GM18511 (cell line): ENCODE results near the gene ADH5.
"Not testable (repeated sequence)": the region's sequence is repeated elsewhere in the genome, so short reads cannot be mapped to it uniquely, and the experiment has no call there.

Source experiments
- ATAC-seq: cut with Tn5 transposase; IDR thresholded peaks from one replicate; pipeline ENCODE4 v1.9.1; 2021; ENCODE audit warnings: mild to moderate bottlenecking, moderate library complexity; ENCODE audit not compliant: unreplicated experiment

Gene ADH5

GRCh38 chr4:99038213-99038612 is 50.4 kb downstream of the ADH5 start:
- ATAC-seq = no peak

- ATAC-seq = no peak
These were observed 54.6 kb downstream of the ADH5 start for GRCh38 chr4:99033956-99034355.

DNA sequence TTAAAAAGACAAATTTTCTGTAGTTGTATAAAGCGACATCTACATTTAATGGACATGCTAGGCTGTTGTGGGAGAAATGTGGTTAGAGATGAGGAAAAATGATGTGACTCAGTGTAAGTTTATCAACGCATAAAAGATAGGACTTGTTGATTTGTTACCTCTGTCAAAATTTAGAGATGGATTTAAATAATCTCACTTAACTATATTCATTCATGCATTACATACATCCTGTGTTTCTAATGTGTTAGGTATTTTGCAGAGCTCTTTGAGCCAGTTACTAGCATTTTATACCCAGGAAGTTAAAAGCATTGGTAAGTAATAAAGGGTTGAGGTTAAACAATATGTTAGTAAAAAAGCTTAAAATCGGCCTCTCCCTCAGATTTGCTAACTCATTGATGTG is 58.7 kb downstream of the ADH5 start:
- ATAC-seq = no peak

GRCh38 chr4:99029018-99029735 is 59.4 kb downstream of the ADH5 start:
- peak; percentile 73 for ATAC-seq

- ATAC-seq = peak; percentile 64
These were observed 60.4 kb downstream of the ADH5 start for GRCh38 chr4:99028187-99028586.

GRCh38 chr4:99027304-99027703 is 61.3 kb downstream of the ADH5 start:
- no peak for ATAC-seq

DNA sequence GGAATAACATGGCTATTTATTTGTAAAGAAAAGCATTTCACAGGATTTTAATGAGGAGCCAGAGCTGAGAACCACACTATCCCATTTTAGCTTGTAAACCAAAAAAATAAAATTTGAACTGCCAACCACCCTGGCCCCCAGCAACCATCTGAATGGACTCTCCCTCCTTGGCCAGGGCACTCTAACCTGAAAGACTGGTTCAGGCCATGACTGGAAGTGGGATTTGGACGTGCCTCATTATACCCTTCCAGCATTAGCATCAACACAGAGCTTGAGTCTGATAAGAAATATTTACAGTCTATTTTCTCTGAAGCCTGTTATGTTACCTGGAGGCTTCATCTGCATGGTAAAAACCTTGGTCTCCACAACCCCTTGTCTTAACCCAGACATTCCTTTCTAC is 63.1 kb downstream of the ADH5 start:
- ATAC-seq = no peak

GRCh38 chr4:99024481-99025275 is 63.9 kb downstream of the ADH5 start:
- ATAC-seq = no peak

DNA sequence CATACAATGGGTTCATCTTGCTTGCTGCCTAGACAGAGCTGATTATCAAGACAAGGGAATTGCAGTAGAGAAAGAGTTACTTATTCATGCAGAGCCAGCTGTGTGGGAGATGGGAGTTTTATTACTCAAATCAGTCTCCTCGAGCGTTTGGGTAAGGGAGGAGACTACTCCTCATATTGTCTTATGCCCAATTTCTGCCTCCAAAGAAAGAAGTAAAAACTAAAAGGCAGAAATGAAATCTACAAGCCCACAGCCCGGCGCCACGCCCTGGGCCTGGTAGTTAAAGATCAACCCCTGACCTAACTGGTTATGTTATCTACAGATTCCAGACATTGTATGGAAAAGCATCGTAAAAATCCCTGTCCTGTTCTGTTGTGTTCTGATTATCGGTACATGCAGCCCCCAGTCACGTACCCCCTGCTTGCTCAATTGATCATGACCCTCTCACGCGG is 64.8 kb downstream of the ADH5 start:
- ATAC-seq = not testable (repeated sequence)

GRCh38 chr4:99022566-99022965 is 66.0 kb downstream of the ADH5 start:
- ATAC-seq = no peak

DNA sequence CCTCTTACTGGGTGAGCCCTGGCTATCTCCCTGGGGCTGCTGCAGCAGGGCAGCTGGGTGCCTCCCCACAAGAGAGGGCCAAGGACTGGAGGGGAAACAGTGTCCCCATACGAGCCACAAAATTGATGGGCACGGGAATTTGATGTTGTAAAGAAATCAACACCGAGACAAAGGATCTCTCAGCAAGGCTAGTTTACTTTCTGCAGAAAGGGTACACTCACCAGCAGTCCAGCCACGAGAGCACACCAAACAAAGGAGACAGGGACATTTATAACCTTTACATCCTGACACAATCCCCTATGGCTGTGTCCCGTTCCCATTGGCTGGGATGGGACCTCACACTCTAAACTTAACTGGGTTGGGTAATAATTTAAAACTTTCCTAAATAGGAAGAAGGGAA is 67.2 kb downstream of the ADH5 start:
- ATAC-seq = no peak
